Keratinocyte (primary cell): ENCODE data around the gene SLC7A6. TPM values are rescaled to one million over a fixed set of nuclear protein-coding genes. Genes with fewer than 3 reads are reported as not detected.

Experiments
- DNase-seq: peaks from one replicate; pipeline ENCODE4 v3.0.0-alpha.2; 2011; ENCODE audit warnings: low read depth, missing footprints, low spot score
- FAIRE-seq: peaks from 2 replicates; lab custom pipeline; 2011; peaks lifted over from hg19 to GRCh38; lab: Jason Lieb, UNC
- H2AFZ ChIP-seq: 2 replicates; pipeline ENCODE4 v1.6.0; 2012; ENCODE audit warnings: low read length, control low read depth, inconsistent platforms; ENCODE audit not compliant: control insufficient read depth
- H3K27ac ChIP-seq: 2 replicates; pipeline ENCODE4 v1.5.1; 2011; ENCODE audit warnings: low read length; ENCODE audit not compliant: control insufficient read depth, insufficient read depth
- H3K27me3 ChIP-seq: 3 replicates; pipeline ENCODE4 v1.6.0; 2011; ENCODE audit warnings: low read length; ENCODE audit not compliant: control insufficient read depth, insufficient read depth; ENCODE audit errors: extremely low read depth
- H3K36me3 ChIP-seq, 2 experiments: 2 replicates in 1 of 2; 3 replicates in 1 of 2; pipeline ENCODE4 v1.5.1; 2011; ENCODE audit warnings: low read length in 2 of 2, mild to moderate bottlenecking in 1 of 2; ENCODE audit not compliant: control insufficient read depth in 2 of 2, insufficient read depth in 2 of 2; ENCODE audit errors: extremely low read depth in 1 of 2
- H3K4me1 ChIP-seq: 3 replicates; pipeline ENCODE4 v1.5.1; 2011; ENCODE audit warnings: low read length; ENCODE audit not compliant: control insufficient read depth, insufficient read depth; ENCODE audit errors: extremely low read depth
- H3K4me2 ChIP-seq: 3 replicates; pipeline ENCODE4 v1.6.0; 2011; ENCODE audit warnings: low read depth, low read length; ENCODE audit not compliant: control insufficient read depth, insufficient read depth; ENCODE audit errors: extremely low read depth
- H3K4me3 ChIP-seq, 3 experiments: fragments of 200-600 bp in 1 of 3; sonication (generic) in 1 of 3; 2 replicates in 2 of 3; 3 replicates in 1 of 3; pipeline ENCODE4 v1.5.1; 2011 to 2016; ENCODE audit warnings: low read length in 3 of 3, mild to moderate bottlenecking in 3 of 3, control low read depth in 2 of 3, inconsistent platforms in 1 of 3, low read depth in 1 of 3, mixed read lengths in 1 of 3, mixed run types in 1 of 3, moderate library complexity in 1 of 3; ENCODE audit not compliant: control insufficient read depth in 2 of 3, insufficient read depth in 2 of 3; ENCODE audit errors: extremely low read depth in 1 of 3
- H3K79me2 ChIP-seq: 2 replicates; pipeline ENCODE4 v1.6.0; 2012; ENCODE audit warnings: low read length; ENCODE audit not compliant: control insufficient read depth, insufficient read depth
- H3K9ac ChIP-seq: 3 replicates; pipeline ENCODE4 v1.6.0; 2011; ENCODE audit warnings: low read length; ENCODE audit not compliant: control insufficient read depth, insufficient read depth; ENCODE audit errors: extremely low read depth
- H3K9me1 ChIP-seq: 3 replicates; pipeline ENCODE4 v1.6.0; 2011; ENCODE audit warnings: low read length; ENCODE audit not compliant: control insufficient read depth, insufficient read depth; ENCODE audit errors: extremely low read depth
- H3K9me3 ChIP-seq: 2 replicates; pipeline ENCODE4 v1.5.1; 2012; ENCODE audit warnings: low read depth, low read length; ENCODE audit not compliant: control insufficient read depth
- H4K20me1 ChIP-seq: 3 replicates; pipeline ENCODE4 v1.6.0; 2011; ENCODE audit warnings: low read length; ENCODE audit not compliant: control insufficient read depth, insufficient read depth; ENCODE audit errors: extremely low read depth
- EZH2 ChIP-seq: IDR thresholded peaks from one replicate; pipeline ENCODE4 v1.6.1; 2012; ENCODE audit warnings: inconsistent platforms, mild to moderate bottlenecking, low read length, moderate library complexity
- dilution Hi-C: fragments of 300-500 bp; cut with MboI; formaldehyde crosslinking; loops from one replicate; pipeline ENCODE4 v1.7.0; 2020; ENCODE audit warnings: low sequenced_read_pairs; ENCODE audit not compliant: extremely low pct_ligation_motif_present
- polyA plus RNA-seq, 5 experiments: library from polyadenylated mRNA; depleted of rRNA in 3 of 5; stranded (reverse) in 3 of 5; stranded (forward) in 1 of 5; unstranded in 1 of 5; fragments of >200 nt; gene quantifications; 1 replicate in 1 of 5; 2 replicates in 3 of 5; 3 replicates in 1 of 5; pipeline versions ENCODE4 v1.2.1 to v1.2.3, GENCODE V29; 2011 to 2012; ENCODE audit warnings: missing spikeins in 2 of 5, low read depth in 1 of 5, low replicate concordance in 1 of 5
- TF ChIP-seq, protein P1 (sequence below), 3 experiments: IDR thresholded peaks in 1 of 3; conservative IDR thresholded peaks in 1 of 3; optimal IDR thresholded peaks in 1 of 3; 2 replicates in 2 of 3; 3 replicates in 1 of 3; pipeline versions ENCODE3 to v1.5.1; 2011; ENCODE audit warnings: low read length in 3 of 3, mild to moderate bottlenecking in 3 of 3, moderate library complexity in 2 of 3, control low read depth in 1 of 3, inconsistent platforms in 1 of 3; ENCODE audit not compliant: insufficient read depth in 2 of 3; ENCODE audit errors: extremely low read depth in 1 of 3

The SLC7A6 gene
- polyA plus RNA-seq, 1 donor (not counting 4 experiments of a cell fraction or from before 2014, with no cell fraction given) = 43.4 TPM

GRCh38 chr16:68289621-68290329, 25.4 kb downstream of the SLC7A6 start:
- Histone ChIP-seq H3K79me2 (peaks cover 5% of the 10 kb centered on the region), H3K36me3 (peaks cover 28% of the 10 kb centered on the region in 2 experiments), H3K9me3 (no peaks in the 10 kb centered on the region), H3K27me3 (no peaks in the 10 kb centered on the region), H3K27ac (no peak overlapping the region), H2AFZ (no peak overlapping the region), H3K9me1 (peaks cover 3% of the 10 kb centered on the region), H3K4me3 (no peak overlapping the region), H4K20me1 (no peaks in the 10 kb centered on the region), H3K4me1 (peaks cover 11% of the 10 kb centered on the region), H3K4me2 (no peak overlapping the region), H3K9ac (no peak overlapping the region)
- TF ChIP-seq, protein P1, sequence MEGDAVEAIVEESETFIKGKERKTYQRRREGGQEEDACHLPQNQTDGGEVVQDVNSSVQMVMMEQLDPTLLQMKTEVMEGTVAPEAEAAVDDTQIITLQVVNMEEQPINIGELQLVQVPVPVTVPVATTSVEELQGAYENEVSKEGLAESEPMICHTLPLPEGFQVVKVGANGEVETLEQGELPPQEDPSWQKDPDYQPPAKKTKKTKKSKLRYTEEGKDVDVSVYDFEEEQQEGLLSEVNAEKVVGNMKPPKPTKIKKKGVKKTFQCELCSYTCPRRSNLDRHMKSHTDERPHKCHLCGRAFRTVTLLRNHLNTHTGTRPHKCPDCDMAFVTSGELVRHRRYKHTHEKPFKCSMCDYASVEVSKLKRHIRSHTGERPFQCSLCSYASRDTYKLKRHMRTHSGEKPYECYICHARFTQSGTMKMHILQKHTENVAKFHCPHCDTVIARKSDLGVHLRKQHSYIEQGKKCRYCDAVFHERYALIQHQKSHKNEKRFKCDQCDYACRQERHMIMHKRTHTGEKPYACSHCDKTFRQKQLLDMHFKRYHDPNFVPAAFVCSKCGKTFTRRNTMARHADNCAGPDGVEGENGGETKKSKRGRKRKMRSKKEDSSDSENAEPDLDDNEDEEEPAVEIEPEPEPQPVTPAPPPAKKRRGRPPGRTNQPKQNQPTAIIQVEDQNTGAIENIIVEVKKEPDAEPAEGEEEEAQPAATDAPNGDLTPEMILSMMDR (optimal IDR thresholded peaks at IDR 0.05 in 1 of 3, IDR thresholded peaks at IDR 0.05 in 1 of 3, conservative IDR thresholded peaks at IDR 0.05 in 1 of 3; ENCODE audit: extremely low read depth in 1 of 3, insufficient read depth in 2 of 3, low read length in 3 of 3) = no peak
- TF ChIP-seq EZH2 = no peak
- no peak for FAIRE-seq
- dilution Hi-C loops = no loop called here
- DNase-seq = no peak

- Histone ChIP-seq H4K20me1 (no peaks in the 10 kb centered on the region), H3K9me3 (no peaks in the 10 kb centered on the region), H2AFZ (no peak overlapping the region), H3K4me3 (no peak overlapping the region), H3K4me2 (no peak overlapping the region), H3K36me3 (peaks cover 28 to 29% of the 10 kb centered on the region in 2 experiments), H3K27ac (no peak overlapping the region), H3K79me2 (peaks cover 5% of the 10 kb centered on the region), H3K4me1 (peaks cover 11% of the 10 kb centered on the region), H3K9me1 (peaks cover 3% of the 10 kb centered on the region), H3K27me3 (no peaks in the 10 kb centered on the region), H3K9ac (no peak overlapping the region)
- no peak for DNase-seq
- no peak for FAIRE-seq
- dilution Hi-C loops = no loop called here
- no peak for TF ChIP-seq EZH2
- TF ChIP-seq, protein P1 (optimal IDR thresholded peaks at IDR 0.05 in 1 of 3, IDR thresholded peaks at IDR 0.05 in 1 of 3, conservative IDR thresholded peaks at IDR 0.05 in 1 of 3; ENCODE audit: extremely low read depth in 1 of 3, insufficient read depth in 2 of 3, low read length in 3 of 3) = no peak
These were observed 26.1 kb downstream of the SLC7A6 start for GRCh38 chr16:68290450-68290849.
